Kidney glomerular epithelial cell (primary cell): ENCODE results near the gene LCE2D.
"Not testable (repeated sequence)": the region's sequence is repeated elsewhere in the genome, so short reads cannot be mapped to it uniquely, and the experiment has no call there.

Source experiments
- DNase-seq: peaks from one replicate; lab custom pipeline; 2025; lab: John Stamatoyannopoulos, UW

The LCE2D gene, protein sequence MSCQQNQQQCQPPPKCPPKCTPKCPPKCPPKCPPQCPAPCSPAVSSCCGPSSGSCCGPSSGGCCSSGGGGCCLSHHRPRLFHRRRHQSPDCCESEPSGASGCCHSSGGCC

DNA sequence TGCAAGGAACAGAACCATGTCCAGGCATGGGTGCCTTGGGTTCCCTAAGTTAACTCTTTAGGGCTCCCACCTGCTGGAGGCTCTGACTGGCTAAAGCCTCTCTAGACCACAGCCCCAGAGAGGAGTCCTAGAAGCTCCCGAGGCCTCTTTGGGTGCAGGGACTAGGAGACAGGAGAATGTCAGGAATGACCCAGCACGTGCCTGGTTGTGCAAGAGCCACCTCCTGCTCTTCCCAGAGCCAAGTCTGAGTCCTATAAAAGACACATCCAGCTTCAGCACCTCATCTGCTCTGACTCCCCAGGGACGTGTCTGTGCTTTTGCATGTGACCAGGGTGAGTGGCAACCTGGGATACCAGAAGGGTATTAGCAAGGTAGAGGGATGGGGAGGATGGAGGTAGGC lies at the start of gene LCE2D:
Gene LCE2D, plus strand, starts transcription at position 283 of the 400 bp plus-strand sequence. CDS start 726 bp downstream, outside the sequence.
- DNase-seq = no peak

DNA sequence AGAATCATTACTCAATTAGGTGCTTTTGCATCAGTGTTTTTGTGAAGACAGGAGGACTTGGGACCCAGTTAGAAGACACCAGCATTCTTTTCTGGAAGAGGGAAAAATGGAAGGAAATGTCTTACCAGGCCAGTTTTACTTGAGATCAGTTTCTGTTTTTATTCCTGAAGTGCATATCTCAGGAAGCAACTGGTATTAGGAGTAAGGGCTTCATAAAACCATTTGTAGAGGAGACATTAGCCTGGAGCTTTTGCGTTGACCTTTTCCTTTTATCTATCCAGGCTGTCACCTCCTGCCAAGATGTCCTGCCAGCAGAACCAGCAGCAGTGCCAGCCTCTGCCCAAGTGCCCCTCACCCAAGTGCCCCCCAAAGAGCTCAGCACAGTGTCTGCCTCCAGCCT lies 49.7 kb upstream of the LCE2D start, which contains the start of gene LCE3B:
Gene LCE3B, plus strand, starts transcription at position 301 of the 400 bp plus-strand sequence. Its CDS starts 0 bp downstream, at position 301.
- DNase-seq = no peak

DNA sequence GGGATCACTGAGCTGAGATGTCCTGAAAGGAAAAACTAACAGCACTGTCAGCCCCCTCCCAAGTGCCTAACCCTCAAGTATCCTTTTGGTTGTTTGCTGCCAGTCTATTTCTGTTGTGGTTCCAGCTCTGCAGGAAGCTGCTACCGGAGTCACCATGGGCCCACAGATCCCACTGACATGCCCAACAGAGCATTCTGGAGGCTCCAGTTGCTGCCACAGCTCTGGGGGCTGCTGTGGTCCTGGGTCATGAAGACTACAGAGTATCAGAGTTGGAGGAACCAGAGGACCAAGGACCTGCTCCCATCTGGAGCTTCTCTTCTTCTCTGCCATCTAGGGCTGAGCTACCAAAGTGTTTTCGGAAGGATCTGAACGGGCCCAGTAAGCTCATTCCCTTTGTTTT lies 41.2 kb upstream of the LCE2D start:
- DNase-seq = no peak

DNA sequence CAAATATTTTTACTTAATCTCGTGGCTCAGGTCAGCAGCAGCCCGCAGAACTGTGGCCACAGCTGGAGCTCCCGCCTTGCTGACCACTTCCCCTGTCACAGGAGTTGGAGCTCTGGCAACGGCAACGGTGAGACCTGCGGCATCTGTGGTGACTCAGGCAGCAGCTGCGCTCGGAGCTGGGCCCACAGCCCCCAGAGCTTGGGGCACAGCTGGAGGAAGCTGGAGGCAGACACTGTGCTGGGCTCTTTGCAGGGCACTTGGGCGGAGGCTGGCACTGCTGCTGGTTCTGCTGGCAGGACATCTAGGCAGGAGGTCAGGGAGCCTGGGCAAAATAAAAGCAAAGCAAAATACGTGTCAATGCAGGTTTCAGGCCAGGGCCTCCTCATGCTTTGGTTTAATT lies 40.4 kb upstream of the LCE2D start, which contains the start of gene LCE3A:
Gene LCE3A, minus strand, starts transcription at position 301 of the 400 bp plus-strand sequence. Its CDS starts 0 bp downstream, at position 301.
- DNase-seq = no peak

DNA sequence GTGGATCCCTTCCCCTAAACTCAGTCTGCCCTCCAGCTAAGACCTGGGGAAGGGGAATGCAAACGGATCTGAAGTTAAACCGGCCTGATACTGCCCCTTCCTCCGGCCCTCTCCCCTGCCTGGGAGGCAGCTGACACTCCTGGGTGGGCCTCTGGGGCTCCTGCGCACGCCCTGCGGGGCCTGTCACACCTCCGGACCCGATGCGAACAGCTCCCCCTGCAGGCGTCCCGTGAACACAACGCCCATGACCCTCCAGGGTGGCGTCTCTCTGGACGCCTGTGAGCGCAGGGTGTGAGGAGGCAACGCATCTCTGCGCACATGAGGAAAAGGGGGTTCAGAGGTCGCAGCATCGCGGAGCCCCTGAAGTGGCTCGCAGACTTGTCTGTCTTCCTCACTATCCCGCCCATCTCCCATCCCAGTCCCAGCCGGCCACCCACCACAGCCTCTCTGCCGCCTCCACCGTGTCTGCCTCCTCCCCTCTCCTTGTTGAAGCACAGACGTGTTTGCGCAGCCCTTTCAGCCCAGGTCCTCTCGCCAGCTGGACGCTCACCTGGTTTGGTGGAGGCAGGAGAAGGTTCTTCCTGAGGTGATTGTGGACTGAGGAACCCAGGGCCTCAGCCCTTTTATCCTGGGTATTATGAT lies 39.9 kb upstream of the LCE2D start:
- no peak for DNase-seq

DNA sequence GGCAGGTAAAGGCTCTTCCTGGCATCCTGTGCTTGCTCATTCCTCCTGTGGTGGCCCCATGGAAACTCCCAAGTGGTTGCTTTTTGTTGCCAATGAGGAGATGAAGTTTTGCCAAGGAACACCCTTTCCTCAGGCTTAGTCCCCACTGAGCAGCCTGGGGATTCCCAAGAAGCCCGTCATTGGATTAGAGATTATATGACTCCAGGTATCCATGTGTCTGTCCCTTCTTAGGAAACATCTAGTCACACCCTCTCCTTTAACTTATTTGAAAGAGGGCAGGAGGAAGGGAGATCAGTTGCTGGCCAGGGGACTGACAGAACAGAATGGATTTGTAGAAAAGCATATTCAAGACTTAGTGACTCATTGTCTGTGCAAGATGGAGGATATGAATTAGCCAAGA lies 36.4 kb upstream of the LCE2D start:
- no peak for DNase-seq

DNA sequence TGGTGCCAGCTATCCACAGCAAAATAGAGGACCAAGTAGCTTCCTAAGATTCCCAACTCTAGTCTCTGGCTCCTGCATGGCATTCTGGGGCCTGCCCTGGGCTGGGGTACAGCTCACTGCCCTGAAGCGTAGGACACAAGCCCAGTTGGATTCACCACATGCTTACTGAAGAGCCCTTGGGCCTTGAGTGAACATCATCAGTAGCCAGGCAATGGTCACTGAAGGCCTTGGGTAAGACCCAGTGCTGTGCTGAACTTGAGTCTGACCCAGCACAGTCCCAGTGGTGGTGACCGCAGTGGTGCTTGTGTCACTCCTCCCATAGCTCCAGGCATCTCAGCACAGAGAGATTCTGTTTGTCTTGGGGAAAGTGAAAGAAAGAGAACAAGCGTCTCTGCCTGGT lies 32.6 kb upstream of the LCE2D start:
- no peak for DNase-seq

DNA sequence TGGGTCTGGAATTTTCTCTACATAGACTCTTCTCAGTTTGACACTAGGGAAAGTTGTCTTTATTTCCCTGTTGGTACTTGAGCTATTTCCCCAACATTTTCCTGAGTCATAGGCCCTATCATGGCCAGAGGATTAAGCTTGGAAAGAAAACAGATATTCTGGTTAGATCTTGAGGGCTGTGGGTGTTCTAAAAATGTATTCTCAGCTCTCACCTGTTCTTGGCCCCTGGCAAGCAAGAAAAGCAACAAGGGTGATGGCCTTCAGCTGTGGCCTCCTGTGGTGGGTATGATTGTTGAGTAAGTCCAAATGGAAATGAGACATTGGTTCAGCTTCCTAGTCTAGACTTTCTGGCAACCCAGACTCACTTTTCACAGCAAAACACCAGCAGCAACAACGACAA lies 22.8 kb upstream of the LCE2D start:
- no peak for DNase-seq

DNA sequence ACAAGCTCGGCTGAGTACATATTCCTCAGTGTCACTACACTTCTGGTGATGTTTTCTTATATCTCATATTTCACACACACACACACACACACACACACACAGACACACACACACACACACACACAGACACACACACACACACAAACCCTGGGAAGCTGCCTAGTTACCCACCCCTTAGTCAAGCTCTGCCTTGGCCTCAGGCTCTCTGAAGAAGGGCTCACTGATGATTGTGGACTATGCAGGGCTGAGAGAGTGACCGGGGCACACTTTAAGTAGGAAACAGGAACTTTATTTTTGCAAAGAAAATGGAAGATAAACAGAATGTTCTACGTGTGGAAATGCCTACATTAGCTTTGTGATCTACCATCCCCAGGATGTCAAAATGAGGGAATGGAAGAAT lies 19.2 kb upstream of the LCE2D start:
- DNase-seq = no peak

DNA sequence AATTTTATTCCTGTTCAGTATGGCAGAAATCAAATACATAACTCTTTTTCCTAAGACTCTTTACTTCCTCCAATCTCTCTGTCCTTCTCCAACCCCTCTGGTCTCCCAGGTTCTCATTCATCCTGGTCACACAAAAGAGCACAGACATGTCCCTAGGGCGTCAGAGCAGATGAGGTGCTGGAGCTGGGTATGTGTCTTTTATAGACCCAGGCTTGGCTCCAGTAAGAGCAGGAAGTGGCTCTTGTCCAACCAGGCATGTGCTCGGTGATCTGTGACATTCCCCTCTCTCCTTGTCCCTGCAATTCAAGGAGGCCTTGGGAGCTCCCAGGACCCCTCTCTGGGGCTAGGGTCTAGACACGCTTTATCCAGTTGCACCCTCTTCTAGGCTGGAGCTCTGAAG lies 18.0 kb upstream of the LCE2D start:
- no peak for DNase-seq

DNA sequence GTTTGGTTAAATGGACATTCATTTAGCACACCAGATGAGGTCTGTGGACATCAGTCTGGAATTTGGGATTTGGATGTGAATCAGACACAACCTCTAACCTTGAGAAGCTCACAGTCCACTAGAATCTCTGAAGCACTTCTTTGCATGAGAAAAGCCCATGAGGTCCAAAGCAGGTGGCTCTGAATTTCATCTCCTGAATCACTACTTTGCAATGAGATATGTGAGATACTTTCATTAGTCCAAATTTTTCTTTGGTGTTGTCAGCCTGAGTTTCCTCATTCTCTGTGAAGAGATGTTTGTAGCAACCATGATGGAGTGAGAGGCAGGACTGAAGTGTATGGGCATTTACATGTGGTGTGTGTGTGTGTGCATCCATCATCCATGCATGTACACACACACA lies 16.5 kb upstream of the LCE2D start:
- no peak for DNase-seq

DNA sequence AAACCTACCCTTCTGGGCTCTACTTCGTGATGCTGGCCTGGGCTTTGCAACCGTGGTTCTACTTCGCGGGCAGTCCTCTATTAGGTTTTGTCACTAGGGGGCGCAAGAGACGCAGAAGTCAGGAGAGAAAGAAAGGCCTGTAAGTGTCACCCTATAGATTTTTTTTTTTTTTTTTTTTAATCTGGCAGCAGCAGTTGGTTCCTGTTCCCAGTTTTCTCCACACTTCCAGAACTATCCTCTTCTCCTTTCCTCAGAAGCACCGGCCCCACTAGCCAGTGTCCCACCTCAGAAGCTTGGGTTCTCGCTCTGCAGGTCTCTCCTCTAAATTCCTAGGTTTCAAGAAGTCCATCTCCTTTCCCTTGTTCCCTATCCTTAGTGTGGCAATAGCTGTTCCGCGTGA lies 9.1 kb upstream of the LCE2D start:
- peak; percentile 16 for DNase-seq

DNA sequence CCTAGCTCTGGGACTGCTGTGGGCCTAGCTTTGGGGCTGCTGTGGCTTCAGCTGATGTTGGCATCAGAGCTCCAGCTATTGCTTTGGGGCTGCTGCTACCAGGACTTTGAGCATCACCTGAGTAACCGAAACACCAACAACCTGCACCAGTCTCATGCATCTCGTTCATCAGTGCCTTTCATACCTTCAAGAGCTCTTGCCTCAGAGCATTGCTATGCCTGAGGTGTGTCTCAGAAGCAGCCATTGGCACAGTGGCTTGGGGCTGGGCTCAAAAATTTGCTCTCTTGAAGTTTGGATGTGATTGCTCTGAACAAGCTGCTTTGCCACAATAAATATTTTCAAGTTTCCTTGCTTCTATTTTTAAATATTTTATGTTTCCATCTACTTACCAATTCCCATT lies 6.7 kb upstream of the LCE2D start:
- no peak for DNase-seq

DNA sequence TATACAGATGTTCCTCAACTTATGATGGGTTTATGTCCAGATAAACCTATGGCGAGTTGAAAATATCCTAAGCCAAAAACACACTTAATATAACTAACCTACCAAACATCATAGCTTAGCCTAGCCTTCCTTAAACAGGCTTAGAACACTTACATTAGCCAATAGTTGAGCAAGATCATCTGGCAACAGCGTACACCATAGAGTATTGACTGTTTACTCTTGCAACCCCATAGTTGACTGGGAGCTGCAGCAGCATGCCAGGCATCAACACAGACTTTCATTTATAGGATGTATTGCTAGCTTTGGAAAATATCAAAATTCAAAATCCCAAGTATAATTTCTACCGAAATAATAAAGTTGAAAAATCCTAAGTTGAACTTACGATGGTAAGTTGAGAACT lies 5.5 kb upstream of the LCE2D start:
- no peak for DNase-seq

DNA sequence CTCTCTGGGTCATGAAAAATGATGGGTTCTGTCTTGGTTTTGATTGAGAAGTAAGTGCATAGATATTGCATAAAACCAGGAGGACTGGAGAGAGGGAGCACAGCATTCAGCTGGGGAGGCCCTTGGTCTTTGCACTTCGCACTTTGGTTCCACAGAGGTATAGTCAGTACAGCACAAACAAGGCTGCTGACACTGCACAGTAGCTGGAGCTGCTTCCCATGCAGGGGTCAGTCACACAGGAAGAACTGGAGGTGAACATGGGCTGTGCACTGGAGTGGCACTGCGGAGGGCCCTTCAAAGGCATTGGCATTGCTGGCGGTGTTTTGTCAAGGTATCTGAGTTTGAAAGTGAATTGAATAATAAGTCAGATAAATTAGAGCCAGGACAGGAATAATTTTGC lies 4.5 kb upstream of the LCE2D start:
- DNase-seq = no peak

DNA sequence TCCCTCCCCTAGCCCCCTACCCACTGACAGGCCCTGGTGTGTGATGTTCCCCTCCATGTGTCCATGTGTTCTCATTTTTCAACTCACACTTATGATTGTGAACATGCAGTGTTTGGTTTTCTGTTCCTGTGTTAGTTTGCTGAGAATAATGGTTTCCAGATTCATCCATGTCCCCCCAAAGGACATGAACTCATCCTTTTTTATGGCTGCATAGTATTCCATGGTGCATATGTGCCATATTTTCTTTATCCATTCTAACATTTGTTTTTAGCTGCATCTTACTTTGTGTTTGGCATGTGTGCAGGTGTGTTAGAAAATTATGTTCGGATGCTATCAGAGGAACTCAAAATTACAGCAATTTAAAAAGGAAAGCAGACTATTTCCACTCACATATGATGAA lies 3.0 kb downstream of the LCE2D start:
- not testable (repeated sequence) for DNase-seq

DNA sequence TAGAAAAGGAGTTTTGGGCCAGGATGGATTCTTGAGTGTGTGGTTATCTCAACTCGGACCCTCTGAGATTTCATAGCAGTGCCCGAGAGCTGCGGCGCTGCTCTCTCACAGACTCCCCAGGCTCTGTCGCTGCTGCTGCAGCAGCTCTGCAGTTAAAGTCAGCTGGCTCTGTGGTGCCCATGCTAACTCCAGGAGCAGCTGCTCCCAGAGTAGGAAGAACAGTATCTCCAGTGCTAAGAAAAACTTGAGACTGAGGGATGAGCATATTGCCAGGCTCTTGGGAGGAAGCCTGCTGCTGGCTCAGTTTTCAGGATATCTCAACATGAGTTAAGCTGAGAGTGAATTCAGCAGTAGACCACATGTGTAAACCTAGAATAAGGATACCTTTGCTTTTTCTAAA lies 4.5 kb downstream of the LCE2D start:
- DNase-seq = no peak

DNA sequence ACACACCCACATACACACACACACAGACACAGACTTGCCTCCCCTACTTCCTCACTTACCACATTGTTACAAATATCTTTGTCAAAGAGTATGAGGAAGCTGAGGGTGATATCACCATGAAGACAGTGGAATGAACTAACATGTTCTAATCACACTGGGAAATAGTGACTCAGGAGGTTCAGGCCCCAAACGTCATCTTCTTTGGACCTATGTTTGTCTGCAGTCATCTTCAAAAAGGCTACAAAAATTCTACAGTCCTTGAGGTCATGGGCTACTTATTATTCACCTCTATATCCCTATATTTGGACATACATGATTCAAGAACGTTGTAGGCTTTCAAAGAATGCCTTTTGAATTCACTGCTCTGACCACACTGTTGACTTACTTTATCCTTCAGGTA lies 9.8 kb downstream of the LCE2D start:
- DNase-seq = no peak

DNA sequence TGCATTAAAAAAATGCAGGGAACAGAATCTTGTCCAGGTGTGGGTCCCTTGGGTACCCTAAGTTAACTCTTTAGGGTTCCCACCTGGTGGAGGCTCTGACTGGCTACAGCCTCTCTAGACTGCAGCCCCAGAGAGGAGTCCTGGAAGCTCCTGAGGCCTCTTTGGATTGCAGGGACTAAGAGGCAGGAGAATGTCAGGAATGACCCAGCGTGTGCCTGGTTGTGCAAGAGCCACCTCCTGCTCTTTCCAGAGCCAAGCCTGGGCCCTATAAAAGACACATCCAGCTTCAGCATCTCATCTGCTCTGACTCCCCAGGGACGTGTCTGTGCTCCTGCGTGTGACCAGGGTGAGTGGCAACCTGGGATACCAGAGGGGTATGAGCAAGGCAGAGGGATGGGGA lies 11.8 kb downstream of the LCE2D start, which contains the start of gene LCE2C:
Gene LCE2C, plus strand, starts transcription at position 297 of the 400 bp plus-strand sequence. CDS start 737 bp downstream, outside the sequence.
- not testable (repeated sequence) for DNase-seq

DNA sequence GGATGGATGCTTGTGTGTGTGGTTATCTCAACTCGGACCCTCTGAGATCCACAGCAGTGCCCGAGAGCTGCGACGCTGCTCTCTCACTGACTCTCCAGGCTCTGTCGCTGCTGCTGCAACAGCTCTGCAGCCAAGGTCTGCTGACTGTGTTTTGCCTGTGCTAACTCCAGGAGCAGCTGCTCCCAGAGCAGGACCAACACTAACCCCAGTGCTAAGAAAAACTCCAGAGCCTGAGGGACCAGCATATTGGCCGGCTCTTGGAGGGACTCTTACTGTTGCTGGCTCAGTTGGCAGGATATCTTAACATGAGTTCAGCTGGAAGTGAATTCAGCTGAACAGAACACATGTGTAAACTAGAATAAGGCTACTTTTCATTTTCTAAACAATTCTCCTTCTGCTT lies 16.3 kb downstream of the LCE2D start:
- no peak for DNase-seq

DNA sequence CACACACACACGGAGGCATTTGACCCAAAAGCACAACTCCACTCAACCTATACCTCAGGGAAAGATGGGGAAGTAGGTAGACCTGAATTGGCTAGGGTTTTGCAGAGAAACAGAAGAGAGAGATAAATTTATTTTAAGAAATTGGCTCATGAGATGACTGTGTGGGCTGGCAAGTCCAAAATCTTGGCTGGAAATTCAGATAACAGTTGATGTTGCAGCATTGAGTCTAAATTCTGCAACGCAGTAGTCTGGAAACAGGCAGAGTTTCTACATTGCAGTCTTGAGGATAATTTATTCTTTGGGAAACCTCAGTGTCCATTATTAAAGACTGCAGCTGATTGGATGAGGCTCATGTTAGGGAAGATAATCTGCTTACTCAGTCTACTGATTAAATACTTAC lies 18.4 kb downstream of the LCE2D start:
- DNase-seq = no peak

DNA sequence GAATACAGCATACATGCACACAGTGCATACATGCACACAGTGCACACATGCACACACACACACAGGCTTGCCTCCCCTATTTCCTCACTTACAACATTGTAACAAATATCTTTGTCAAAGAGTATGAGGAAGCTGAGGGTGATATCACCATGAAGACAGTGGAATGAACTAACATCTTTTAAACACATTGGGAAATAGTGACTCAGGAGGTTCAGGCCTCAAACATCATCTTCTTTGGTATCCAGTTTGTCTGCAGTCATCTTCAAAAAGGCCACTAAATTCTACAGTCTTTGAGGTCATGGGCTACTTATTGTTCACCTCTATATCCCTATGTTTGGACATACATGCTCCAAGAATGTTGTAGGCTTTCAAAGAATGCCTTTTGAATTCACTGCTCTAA lies 20.7 kb downstream of the LCE2D start:
- DNase-seq = no peak

DNA sequence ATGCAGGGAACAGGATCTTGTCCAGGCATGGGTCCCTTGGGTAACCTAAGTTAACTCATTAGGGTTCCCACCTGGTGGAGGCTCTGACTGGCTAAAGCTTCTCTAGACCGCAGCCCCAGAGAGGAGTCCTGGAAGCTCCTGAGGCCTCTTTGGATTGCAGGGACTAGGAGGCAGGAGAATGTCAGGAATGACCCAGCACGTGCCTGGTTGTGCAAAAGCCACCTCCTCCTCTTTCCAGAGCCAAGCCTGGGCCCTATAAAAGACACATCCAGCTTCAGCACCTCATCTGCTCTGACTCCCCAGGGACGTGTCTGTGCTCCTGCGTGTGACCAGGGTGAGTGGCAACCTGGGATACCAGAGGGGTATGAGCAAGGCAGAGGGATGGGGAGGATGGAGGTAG lies 22.6 kb downstream of the LCE2D start, which contains the start of gene LCE2B:
Gene LCE2B, plus strand, starts transcription at position 301 of the 400 bp plus-strand sequence. CDS start 721 bp downstream, outside the sequence.
- DNase-seq = not testable (repeated sequence)
